ENCODE measurements around the gene SPACA6.

- TF ChIP-seq EZH2 (IDR thresholded peaks at IDR 0.05; ENCODE audit: insufficient read depth, poor library complexity, severe bottlenecking) (no peak), EZH2phosphoT487 (IDR thresholded peaks at IDR 0.05; ENCODE audit: insufficient read depth, low read depth) (no peak)
Measured at GRCh38 chr19:51695088-51695487, 2.0 kb downstream of the SPACA6 start.
